Dermis blood vessel endothelial cell (primary cell): ENCODE data around the gene SCD. TPM values are rescaled to one million over a fixed set of nuclear protein-coding genes. Genes with fewer than 3 reads are reported as not detected.

Experiments
- DNase-seq: peaks from one replicate; pipeline ENCODE4 v3.0.0; 2010
- total RNA-seq: library from RNA; depleted of rRNA; stranded (reverse); fragments of >200 nt; gene quantifications from 2 replicates; pipeline ENCODE4 v1.2.3, GENCODE V29; 2014

Gene SCD
- total RNA-seq, 1 donor from 2014 or later, result 62.3 TPM

- DNase-seq, result no peak
These were observed 54.7 kb downstream of the SCD start for GRCh38 chr10:100401631-100402328.

GRCh38 chr10:100403734-100404133 lies 56.7 kb downstream of the SCD start:
- DNase-seq, result no peak

DNA sequence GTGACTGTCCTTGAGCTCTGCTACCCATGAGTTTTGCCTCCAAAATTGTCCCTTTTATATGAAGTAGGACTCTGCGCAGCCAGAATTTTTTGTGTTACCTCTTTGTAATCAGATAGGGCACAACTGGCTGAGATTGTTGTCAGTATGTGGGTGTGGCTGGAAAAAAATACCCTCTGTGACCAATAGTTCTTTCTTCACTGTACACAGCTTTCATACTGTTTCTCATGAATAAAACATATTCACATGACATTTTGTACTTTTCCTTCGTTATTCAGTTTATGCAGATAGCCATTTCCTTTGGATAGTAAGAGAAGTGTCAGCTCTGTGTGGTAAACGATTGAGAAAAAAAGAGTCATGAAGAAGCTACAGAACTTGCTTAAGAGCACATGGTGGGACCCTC lies 66.1 kb downstream of the SCD start:
- DNase-seq, result no peak

Other genes with a start within 250 kb of the SCD start
- 32.8 and 62.6 TPM in 2 replicates for gene ERLIN1, start 161.2 kb upstream of the SCD start, total RNA-seq
- gene CHUK, start 117.6 kb upstream of the SCD start, total RNA-seq, result 28.8 and 35.5 TPM in 2 replicates
- 32.5 and 37.0 TPM in 2 replicates for gene CWF19L1, start 79.6 kb upstream of the SCD start, total RNA-seq
- 35.1 and 44.2 TPM in 2 replicates for gene BLOC1S2, start 60.6 kb upstream of the SCD start, total RNA-seq
- gene PKD2L1, start 17.0 kb upstream of the SCD start, total RNA-seq, result not detected in 2 replicates
- not detected in 2 replicates for gene WNT8B, start 115.8 kb downstream of the SCD start, total RNA-seq
- 1.2 and 5.3 TPM in 2 replicates for gene SEC31B, start 172.6 kb downstream of the SCD start, total RNA-seq
- gene NDUFB8, start 182.6 kb downstream of the SCD start, total RNA-seq, result 113 and 116 TPM in 2 replicates
- gene HIF1AN, start 188.7 kb downstream of the SCD start, total RNA-seq, result 7.5 and 10.4 TPM in 2 replicates